ENCODE measurements around the gene CSK.
"Not testable (repeated sequence)": the region's sequence is repeated elsewhere in the genome, so short reads cannot be mapped to it uniquely, and the experiment has no call there.

CSK gene

DNA sequence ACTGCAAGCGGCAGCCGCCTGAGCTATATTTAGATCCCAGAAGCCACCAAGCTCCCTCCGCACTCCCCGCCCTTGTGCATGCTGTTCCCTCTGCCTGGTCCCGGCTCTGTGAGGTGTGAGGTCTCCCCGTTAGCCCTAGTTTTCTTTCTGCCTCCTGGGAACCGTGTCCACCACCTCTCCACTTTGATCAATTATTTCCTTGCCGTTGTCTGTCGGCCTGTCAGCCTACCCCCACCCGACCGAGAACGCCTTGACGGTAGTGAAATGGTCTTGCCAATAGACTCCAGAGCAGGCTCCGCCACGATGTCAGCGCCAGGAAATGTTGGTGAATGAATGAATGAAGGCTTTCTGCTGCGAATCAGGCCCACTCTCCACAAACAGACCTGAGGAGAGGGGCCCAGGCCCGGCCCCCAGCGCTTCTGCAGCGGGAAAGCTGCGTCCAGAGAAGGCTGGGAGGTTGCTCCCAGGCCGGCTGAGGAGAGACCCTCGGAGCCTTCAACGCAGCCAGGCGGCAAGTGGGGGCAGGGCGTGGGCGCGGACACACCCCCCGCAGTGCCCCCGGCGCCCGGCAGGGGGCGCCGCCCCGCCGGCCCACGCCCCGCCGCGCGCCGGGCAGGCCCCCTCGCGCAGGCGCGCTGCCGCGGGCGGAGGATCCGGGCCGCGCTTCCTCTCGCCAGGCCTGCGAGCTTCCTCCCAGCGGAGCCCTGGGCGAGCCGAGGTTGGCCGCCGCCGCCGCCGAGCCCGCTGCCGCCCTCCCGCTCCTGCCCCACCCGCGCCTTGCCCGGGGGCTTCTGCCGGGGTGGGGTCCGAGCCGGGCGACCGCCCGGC is at the start of gene CSK:
CSK (plus strand) TSS at position 650 of the 828 bp plus-strand sequence. CDS start 16,218 bp downstream, outside the sequence.
- DNase-seq (ENCODE audit: low read depth), result peak; percentile 68

GRCh38 chr15:74732846-74733245 is 49.0 kb upstream of the CSK start:
- no peak for DNase-seq (ENCODE audit: low read depth)

DNA sequence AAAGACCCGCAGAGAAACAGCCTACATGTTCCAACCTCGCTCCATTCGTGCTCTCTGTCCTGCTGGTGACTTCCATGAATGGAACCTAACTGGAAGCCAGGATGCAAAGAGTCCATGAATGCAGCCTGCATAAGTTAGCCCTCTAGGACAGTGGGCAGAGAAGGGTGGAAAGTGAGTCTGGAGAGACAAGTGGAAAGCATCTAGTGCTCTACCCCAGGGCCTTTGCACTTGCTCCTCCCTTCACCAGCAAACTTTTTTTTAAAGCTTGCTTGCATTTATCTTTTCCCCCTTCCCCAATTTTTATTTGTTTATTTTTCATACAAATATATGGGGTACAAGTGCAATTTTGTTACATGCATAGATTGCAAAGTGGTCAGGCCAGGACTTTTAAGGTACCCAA is 48.6 kb upstream of the CSK start:
- DNase-seq (ENCODE audit: low read depth), result no peak

DNA sequence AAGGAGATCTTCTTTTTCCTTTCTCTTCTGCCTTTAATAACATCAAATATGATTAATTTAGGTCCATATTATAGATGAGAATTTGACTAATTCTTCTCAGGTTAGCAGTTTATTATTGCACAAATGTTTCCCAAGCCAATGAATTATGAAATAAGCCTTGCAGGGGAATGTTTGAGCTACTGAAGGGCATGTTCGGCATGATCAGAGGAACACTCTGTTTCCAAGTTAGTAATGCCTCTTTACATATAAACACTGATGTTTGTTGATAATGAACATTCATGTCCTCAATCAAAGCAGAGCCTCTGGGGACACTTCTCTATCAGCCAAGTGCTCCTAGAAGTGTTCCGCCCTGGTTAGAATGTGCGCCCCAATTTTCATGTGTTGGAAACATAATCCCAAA is 46.6 kb upstream of the CSK start:
- DNase-seq (ENCODE audit: low read depth), result no peak

DNA sequence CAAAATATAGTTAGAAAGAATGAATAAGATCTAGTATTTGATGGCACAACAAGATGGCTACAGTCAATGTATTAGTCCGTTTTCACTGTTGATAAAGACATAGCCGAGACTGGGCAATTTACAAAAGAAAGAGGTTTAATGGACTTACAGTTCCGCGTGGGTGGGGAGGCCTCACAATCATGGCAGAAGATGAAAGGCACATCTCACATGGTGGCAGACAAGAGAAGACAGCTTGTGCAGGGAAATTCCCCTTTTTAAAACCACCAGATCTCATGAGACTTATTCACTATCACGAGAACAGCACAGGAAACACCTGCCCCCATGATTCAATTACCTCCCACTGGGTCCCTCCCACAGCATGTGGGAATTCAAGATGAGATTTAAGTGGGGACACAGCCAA is 43.6 kb upstream of the CSK start:
- not testable (repeated sequence) for DNase-seq (ENCODE audit: low read depth)

DNA sequence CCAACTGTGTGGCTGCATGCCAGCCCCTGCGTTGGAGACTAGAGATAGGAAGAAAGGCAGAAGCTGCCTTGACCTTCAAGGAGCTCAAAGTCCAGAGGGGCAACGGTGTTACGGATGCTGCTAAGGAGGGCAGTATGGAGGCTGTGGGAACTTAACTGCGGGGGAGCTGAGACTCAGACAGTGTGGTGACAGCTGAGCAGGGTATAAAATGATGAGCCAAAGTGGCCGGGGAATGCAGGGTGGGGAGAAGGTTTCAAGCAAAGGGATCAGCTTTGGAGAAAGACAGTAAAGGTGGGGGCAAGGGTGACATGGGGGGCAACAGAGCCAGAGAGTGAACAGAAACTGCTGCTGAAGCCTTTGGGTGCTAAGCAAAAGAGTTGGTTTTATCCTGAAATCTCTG is 39.5 kb upstream of the CSK start:
- DNase-seq (ENCODE audit: low read depth), result no peak

DNA sequence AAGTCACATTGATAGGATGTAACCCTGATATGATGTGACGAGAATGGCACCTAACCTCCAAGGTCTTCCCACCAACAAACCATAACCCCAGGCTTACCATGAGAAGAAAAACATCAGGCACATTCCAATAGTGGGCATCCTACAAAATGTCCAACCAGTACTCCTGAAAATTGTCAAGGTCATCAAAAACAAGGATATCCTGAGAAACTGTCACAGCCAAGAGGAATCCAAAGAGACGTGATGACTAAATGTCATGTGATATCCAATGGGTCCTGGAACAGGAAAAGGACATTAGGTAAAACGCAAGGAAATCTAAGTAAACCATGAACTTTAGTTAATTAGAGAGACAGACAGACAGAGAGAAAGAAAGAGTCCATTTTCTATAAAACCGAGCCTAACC is 35.5 kb upstream of the CSK start:
- DNase-seq (ENCODE audit: low read depth), result no peak

DNA sequence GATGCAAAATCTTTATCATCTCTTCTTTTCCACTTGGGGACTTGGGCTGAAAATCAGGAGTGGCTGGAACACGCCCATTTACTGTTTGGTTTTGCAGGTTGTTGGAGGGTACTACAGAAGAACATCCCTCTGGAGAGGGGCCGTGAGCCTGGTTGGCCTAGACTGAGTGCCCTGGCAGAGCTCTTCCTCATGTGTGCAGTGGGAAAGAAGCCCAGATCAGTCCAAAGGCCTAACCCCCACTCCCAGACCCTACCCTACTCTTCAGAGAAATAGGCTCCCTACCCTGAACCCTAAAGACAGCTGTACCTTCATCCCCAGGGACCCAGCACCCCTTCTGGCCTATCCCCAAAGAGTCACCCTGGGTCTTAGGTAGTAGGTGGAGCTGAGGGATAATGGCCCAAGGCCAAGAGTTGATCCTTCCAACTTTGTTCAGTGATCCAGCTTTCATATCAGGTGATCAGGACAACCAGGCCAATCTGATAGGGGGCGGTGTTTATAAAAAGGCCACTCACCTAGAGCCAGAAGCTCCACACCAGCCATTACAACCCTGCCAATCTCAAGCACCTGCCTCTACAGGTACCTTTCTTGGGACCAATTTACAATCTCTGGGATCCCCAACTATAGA is 33.4 kb upstream of the CSK start, which contains the start of gene CYP1A2:
CYP1A2 (plus strand) TSS at position 524 of the 625 bp plus-strand sequence. CDS start 894 bp downstream, outside the sequence.
- DNase-seq (ENCODE audit: low read depth), result no peak

GRCh38 chr15:74749832-74750231 is 32.0 kb upstream of the CSK start:
- no peak for DNase-seq (ENCODE audit: low read depth)

DNA sequence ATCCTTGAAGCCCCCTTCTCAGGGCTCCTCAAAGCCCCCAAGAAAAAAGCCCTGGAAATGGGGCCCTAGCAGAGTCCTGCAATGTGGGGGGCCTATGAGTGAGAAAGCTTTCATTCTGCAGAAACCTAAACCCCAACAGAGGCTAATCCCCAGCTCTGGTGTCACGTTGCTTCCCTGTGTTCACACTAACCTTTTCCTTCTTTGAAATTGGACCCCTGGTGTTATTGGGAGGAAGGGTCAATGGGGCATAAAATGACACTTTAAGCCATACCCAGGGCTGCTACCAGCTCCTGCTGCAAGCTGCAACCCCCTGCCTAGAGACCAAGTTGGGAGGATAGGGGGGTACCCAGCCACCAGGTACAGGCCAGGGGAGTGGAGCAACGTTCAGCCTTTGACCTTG is 31.1 kb upstream of the CSK start:
- DNase-seq (ENCODE audit: low read depth), result no peak

DNA sequence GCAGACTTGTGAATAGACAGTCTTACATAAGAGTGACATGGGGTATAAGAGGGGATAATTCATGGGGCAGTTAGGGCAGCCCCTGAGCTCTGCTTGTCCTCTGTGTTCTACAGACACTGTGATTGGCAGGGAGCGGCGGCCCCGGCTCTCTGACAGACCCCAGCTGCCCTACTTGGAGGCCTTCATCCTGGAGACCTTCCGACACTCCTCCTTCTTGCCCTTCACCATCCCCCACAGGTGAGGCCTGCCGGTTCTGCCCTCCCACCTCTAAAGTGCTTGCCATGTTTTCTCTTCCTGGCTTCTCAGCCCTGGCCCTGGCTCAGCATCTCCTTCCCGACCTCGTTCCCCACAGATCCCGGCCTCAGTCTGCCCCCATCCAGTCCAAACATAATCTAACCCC is 29.9 kb upstream of the CSK start:
- no peak for DNase-seq (ENCODE audit: low read depth)

- DNase-seq (ENCODE audit: low read depth), result no peak
These were observed 29.3 kb upstream of the CSK start for GRCh38 chr15:74752531-74752930.

GRCh38 chr15:74754593-74755215 is 27.2 kb upstream of the CSK start:
- no peak for DNase-seq (ENCODE audit: low read depth)

GRCh38 chr15:74758736-74759135 is 23.1 kb upstream of the CSK start:
- no peak for DNase-seq (ENCODE audit: low read depth)

DNA sequence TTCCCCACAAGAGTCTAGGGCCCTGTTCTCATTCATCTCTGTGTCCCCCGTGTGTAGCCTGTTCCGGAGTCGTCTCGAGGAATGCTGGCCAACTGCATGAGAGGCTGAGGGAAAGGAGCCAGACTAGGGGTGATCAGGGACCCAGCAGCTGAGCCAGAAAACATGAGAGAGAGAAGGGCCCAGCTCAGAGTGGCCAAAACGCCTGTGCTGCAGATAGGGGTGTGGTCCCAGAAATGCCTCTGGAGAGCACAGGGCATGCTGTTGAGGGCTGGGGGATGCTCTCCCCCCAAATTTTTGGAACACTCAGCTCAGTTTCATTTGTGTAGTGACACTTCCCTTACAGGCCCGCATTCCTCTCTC is 19.1 kb upstream of the CSK start:
- no peak for DNase-seq (ENCODE audit: low read depth)

DNA sequence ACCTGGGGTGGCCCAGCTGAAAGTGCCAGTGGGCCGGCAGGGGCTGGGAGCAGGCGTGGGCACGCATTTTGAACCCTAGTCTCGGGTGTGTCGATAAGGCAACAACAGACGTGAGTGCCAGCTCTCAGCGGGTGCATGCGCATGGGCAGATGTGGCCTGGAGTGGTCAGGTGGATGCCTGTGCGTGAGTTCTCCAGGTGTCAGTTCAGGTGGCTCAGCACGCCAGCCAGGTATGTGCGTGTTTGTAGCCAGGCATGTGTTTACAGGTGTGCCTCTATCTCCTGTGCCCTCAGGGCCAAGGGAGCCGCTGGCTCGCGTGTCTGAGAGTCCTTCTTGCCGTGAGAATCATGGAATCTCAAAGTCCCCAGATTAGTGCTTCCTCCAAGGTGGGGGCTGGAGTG is 18.5 kb upstream of the CSK start:
- no peak for DNase-seq (ENCODE audit: low read depth)

GRCh38 chr15:74767167-74768098 is 14.4 kb upstream of the CSK start:
- no peak for DNase-seq (ENCODE audit: low read depth)

- no peak for DNase-seq (ENCODE audit: low read depth)
These were observed 13.6 kb upstream of the CSK start for GRCh38 chr15:74768099-74768770.

- DNase-seq (ENCODE audit: low read depth), result peak; percentile 48
These were observed 13.0 kb upstream of the CSK start for GRCh38 chr15:74768771-74769342.

DNA sequence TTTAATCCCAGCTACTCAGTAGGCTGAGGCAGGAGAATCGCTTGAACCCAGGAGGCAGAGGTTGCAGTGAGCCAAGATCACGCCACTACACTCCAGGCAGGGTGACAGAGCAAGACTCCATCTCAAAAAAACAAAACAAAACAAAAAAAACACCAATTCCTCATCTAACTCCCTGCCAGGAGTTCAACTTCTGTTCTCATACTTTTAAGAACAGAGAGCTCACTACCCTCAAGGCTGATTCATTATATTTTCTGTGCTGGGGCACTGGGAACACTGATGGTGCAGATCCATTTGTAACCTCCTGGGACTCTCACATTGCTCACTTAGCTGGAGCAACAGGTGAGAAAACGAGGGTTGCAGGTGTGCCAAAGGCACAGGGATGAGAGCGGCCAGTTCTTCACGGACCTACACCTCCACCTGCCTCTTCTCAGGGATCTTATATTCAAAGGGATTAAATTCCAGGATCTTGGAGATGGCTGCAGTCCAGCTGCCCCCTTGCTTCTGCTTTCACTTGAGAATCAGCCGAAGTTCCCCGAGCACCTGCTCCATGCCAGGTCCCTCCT is 12.3 kb upstream of the CSK start:
- DNase-seq (ENCODE audit: low read depth), result no peak
